ENCODE measurements around the gene MOGAT2.

GRCh38 chr11:75721852-75722668 lies 4.4 kb downstream of the MOGAT2 start:
- TF ChIP-seq REST (IDR thresholded peaks at IDR 0.05; ENCODE audit: insufficient read depth in 1 of 2, low read depth in 2 of 2, low read length in 2 of 2) (no peak), POLR2AphosphoS5 (IDR thresholded peaks at IDR 0.05; ENCODE audit: low read depth, low read length) (no peak), TAF1 (IDR thresholded peaks at IDR 0.05; ENCODE audit: borderline replicate concordance, insufficient read depth, low read length) (no peak), SIN3A (IDR thresholded peaks at IDR 0.05; ENCODE audit: borderline replicate concordance, insufficient read depth, low read length) (no peak)

Measured in PFSK-1 (cell line).